ENCODE results near the gene BCS1L. TPM values are rescaled to one million over a fixed set of nuclear protein-coding genes. Genes with fewer than 3 reads are reported as not detected.

Gene BCS1L
- total RNA-seq, 1 experiment from 2014 or later = 39.1 TPM

DNA sequence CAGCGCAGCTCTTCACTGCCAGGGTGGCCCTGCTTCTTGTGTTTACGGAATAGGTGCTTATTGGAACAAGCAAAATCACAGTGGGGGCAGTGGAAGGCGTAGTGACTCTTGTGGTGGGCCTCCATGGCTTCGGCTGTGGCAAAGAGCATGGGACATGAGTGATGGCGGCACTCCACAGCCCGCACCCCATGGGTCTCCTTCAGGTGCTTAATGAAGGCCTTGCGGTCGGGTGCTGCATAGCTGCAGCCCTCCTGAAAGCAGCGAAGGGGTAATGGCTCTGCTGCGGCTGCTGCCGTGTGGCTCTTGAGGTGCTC lies 10.7 kb upstream of the BCS1L start:
- H3K4me1 Mint-ChIP-seq = no peaks in the 10 kb centered on the region
- H3K4me1 ChIP-seq (ENCODE audit: insufficient read depth, low read length) = no peaks in the 10 kb centered on the region
- no peak for TF ChIP-seq CTCF (conservative IDR thresholded peaks at IDR 0.05)

More for the DNA sequence above, 10.7 kb upstream of the BCS1L start:
- Histone ChIP-seq H2AK5ac (ENCODE audit: insufficient read length, low read length) (no peak overlapping the region), H2BK120ac (ENCODE audit: low read depth, low read length, poor library complexity, severe bottlenecking) (no peak overlapping the region), H3K14ac (ENCODE audit: insufficient read depth, low read length) (no peak overlapping the region), H3K9ac (ENCODE audit: extremely low read depth, insufficient read length, low read length) (no peak overlapping the region), H4K91ac (ENCODE audit: insufficient read length, low read depth, low read length) (no peak overlapping the region), H3K79me2 (ENCODE audit: insufficient read depth, low read length) (no peaks in the 10 kb centered on the region), H2BK15ac (ENCODE audit: low read depth, low read length) (no peak overlapping the region), H2BK20ac (ENCODE audit: low read depth, low read length, poor library complexity, severe bottlenecking) (no peak overlapping the region), H3K18ac (ENCODE audit: insufficient read length, low read depth, low read length) (no peak overlapping the region), H3K23me2 (ENCODE audit: insufficient read length, low read depth, low read length, poor library complexity, severe bottlenecking) (no peaks in the 10 kb centered on the region), H4K5ac (ENCODE audit: insufficient read length, low read depth, low read length) (no peak overlapping the region), H3K4me2 (ENCODE audit: insufficient read depth, insufficient read length, low read length) (no peak overlapping the region), H2BK12ac (ENCODE audit: insufficient read length, low read depth, low read length) (no peak overlapping the region), H2AFZ (ENCODE audit: low read length) (no peak overlapping the region), H3K4ac (ENCODE audit: low read depth, low read length) (no peak overlapping the region), H3K27ac (ENCODE audit: insufficient read length, low read depth, low read length) (no peak overlapping the region), H3K23ac (ENCODE audit: insufficient read length, low read depth, low read length) (no peak overlapping the region), H3K9me3 (ENCODE audit: control insufficient read depth, low read depth, low read length) (no peaks in the 10 kb centered on the region), H3K56ac (ENCODE audit: insufficient read length, low read depth, low read length) (no peak overlapping the region), H4K20me1 (ENCODE audit: control insufficient read depth, insufficient read depth, insufficient read length) (no peaks in the 10 kb centered on the region), H4K8ac (replicated peaks; ENCODE audit: insufficient read length, low read depth, low read length) (no peak overlapping the region), H3K79me1 (ENCODE audit: insufficient read depth, low read depth, low read length, poor library complexity, severe bottlenecking) (no peaks in the 10 kb centered on the region), H2BK5ac (ENCODE audit: insufficient read length, low read length) (no peak overlapping the region), H3T11ph (ENCODE audit: low read length) (no peak overlapping the region), H3K27me3 (ENCODE audit: insufficient read depth, low read length) (no peaks in the 10 kb centered on the region)
- peaks cover 41 to 93% (median 78%) of the 10 kb centered on the region in 3 experiments; a peak in 6 of 7 replicates for H3K36me3 Mint-ChIP-seq (ENCODE audit: insufficient read depth in 1 of 3, low read depth in 3 of 3)
- DNase-seq = no peak
- H3K9me3 Mint-ChIP-seq = no peaks in the 10 kb centered on the region; a peak in 1 of 5 replicates
- H3K27ac Mint-ChIP-seq = peak overlapping the region in 1 of 3 experiments; percentile 82; a peak in 1 of 7 replicates
- no CpG with 5 or more reads among the region's 11 CpGs for WGBS (ENCODE audit: extremely low coverage, insufficient read length, low lambda C conversion rate)
- no peak overlapping the region for H3K4me3 Mint-ChIP-seq
- no peaks in the 10 kb centered on the region for H3K27me3 Mint-ChIP-seq (ENCODE audit: low read depth)
